Measurements from ENCODE around the gene PTPN21.
A peak's percentile ranks its signal among the peaks of the same experiment; 100 is the strongest.

Gene PTPN21

GRCh38 chr14:88492272-88493089 is 62.3 kb downstream of the PTPN21 start:
- no peaks in the 10 kb centered on the region for H3K4me1 ChIP-seq (ENCODE audit: low read depth, poor library complexity, severe bottlenecking)
- no peaks in the 10 kb centered on the region for H4K20me1 ChIP-seq (ENCODE audit: insufficient read depth)
- H3K79me2 ChIP-seq (ENCODE audit: insufficient read depth, low read depth) = no peaks in the 10 kb centered on the region
- no peak overlapping the region for H3K4me3 ChIP-seq (IDR thresholded peaks at IDR 0.05; ENCODE audit: insufficient read depth, low read depth, low read length)
- no peak overlapping the region for H3K4me2 ChIP-seq
- H3K27me3 ChIP-seq (ENCODE audit: insufficient read depth, low read depth) = no peaks in the 10 kb centered on the region
- peak; percentile 71 for TF ChIP-seq CTCF (conservative IDR thresholded peaks at IDR 0.05; ENCODE audit: low read depth, low read length)
- no peak overlapping the region for H3K9ac ChIP-seq
- H2AFZ ChIP-seq (ENCODE audit: low read depth) = no peak overlapping the region
- H3K36me3 ChIP-seq (ENCODE audit: insufficient read depth) = no peaks in the 10 kb centered on the region
- H3K27ac ChIP-seq = no peak overlapping the region

- H3K9ac ChIP-seq = no peak overlapping the region
- no peak overlapping the region for H3K4me3 ChIP-seq (IDR thresholded peaks at IDR 0.05; ENCODE audit: insufficient read depth, low read depth, low read length)
- H3K27ac ChIP-seq = no peak overlapping the region
- H3K4me1 ChIP-seq (ENCODE audit: low read depth, poor library complexity, severe bottlenecking) = no peaks in the 10 kb centered on the region
- no peaks in the 10 kb centered on the region for H3K36me3 ChIP-seq (ENCODE audit: insufficient read depth)
- no peaks in the 10 kb centered on the region for H3K27me3 ChIP-seq (ENCODE audit: insufficient read depth, low read depth)
- no peaks in the 10 kb centered on the region for H3K79me2 ChIP-seq (ENCODE audit: insufficient read depth, low read depth)
- H2AFZ ChIP-seq (ENCODE audit: low read depth) = no peak overlapping the region
- no peak for TF ChIP-seq CTCF (conservative IDR thresholded peaks at IDR 0.05; ENCODE audit: low read depth, low read length)
- no peak overlapping the region for H3K4me2 ChIP-seq
- no peaks in the 10 kb centered on the region for H4K20me1 ChIP-seq (ENCODE audit: insufficient read depth)
Observed at GRCh38 chr14:88490168-88490567, 64.6 kb downstream of the PTPN21 start.

GRCh38 chr14:88488897-88489296 is 65.9 kb downstream of the PTPN21 start:
- Histone ChIP-seq H3K4me3 (IDR thresholded peaks at IDR 0.05; ENCODE audit: insufficient read depth, low read depth, low read length) (no peak overlapping the region), H3K36me3 (ENCODE audit: insufficient read depth) (no peaks in the 10 kb centered on the region), H3K27me3 (ENCODE audit: insufficient read depth, low read depth) (no peaks in the 10 kb centered on the region), H3K79me2 (ENCODE audit: insufficient read depth, low read depth) (no peaks in the 10 kb centered on the region), H3K4me2 (no peak overlapping the region), H2AFZ (ENCODE audit: low read depth) (no peak overlapping the region), H4K20me1 (ENCODE audit: insufficient read depth) (no peaks in the 10 kb centered on the region), H3K4me1 (ENCODE audit: low read depth, poor library complexity, severe bottlenecking) (no peaks in the 10 kb centered on the region), H3K27ac (no peak overlapping the region), H3K9ac (no peak overlapping the region)
- no peak for TF ChIP-seq CTCF (conservative IDR thresholded peaks at IDR 0.05; ENCODE audit: low read depth, low read length)

- Histone ChIP-seq H3K27me3 (ENCODE audit: insufficient read depth, low read depth) (no peaks in the 10 kb centered on the region), H3K9ac (no peak overlapping the region), H3K4me1 (ENCODE audit: low read depth, poor library complexity, severe bottlenecking) (no peaks in the 10 kb centered on the region), H4K20me1 (ENCODE audit: insufficient read depth) (no peaks in the 10 kb centered on the region), H3K4me2 (no peak overlapping the region), H3K27ac (no peak overlapping the region), H3K4me3 (IDR thresholded peaks at IDR 0.05; ENCODE audit: insufficient read depth, low read depth, low read length) (no peak overlapping the region), H2AFZ (ENCODE audit: low read depth) (no peak overlapping the region), H3K36me3 (ENCODE audit: insufficient read depth) (no peaks in the 10 kb centered on the region), H3K79me2 (ENCODE audit: insufficient read depth, low read depth) (no peaks in the 10 kb centered on the region)
- no peak for TF ChIP-seq CTCF (conservative IDR thresholded peaks at IDR 0.05; ENCODE audit: low read depth, low read length)
Observed at GRCh38 chr14:88488081-88488480, 66.7 kb downstream of the PTPN21 start.
